HFF-Myc (cell line): Measurements from ENCODE around the gene SLC16A3.
A peak's percentile ranks its signal among the peaks of the same experiment; 100 is the strongest.

Experiments used
- DNase-seq: peaks from one replicate; pipeline ENCODE4 v3.0.0-alpha.2; 2011; ENCODE audit warnings: low read depth; ENCODE audit errors: extremely low read depth
- H3K4me3 ChIP-seq: replicated peaks from 2 replicates; pipeline ENCODE4 v1.5.1; 2011; ENCODE audit warnings: low read depth, mild to moderate bottlenecking, control low read depth, low read length
- CTCF ChIP-seq: IDR thresholded peaks from 2 replicates; pipeline ENCODE4 v1.5.1; 2012; ENCODE audit warnings: mild to moderate bottlenecking, low read depth, low read length, control low read depth; ENCODE audit errors: missing control alignments

The SLC16A3 gene

GRCh38 chr17:82215095-82215971 lies 13.5 kb upstream of the SLC16A3 start:
- DNase-seq: no peak
- no peak overlapping the region for H3K4me3 ChIP-seq
- no peak for TF ChIP-seq CTCF

GRCh38 chr17:82215972-82216300 lies 12.9 kb upstream of the SLC16A3 start:
- DNase-seq: no peak
- H3K4me3 ChIP-seq: no peak overlapping the region
- TF ChIP-seq CTCF: no peak

DNA sequence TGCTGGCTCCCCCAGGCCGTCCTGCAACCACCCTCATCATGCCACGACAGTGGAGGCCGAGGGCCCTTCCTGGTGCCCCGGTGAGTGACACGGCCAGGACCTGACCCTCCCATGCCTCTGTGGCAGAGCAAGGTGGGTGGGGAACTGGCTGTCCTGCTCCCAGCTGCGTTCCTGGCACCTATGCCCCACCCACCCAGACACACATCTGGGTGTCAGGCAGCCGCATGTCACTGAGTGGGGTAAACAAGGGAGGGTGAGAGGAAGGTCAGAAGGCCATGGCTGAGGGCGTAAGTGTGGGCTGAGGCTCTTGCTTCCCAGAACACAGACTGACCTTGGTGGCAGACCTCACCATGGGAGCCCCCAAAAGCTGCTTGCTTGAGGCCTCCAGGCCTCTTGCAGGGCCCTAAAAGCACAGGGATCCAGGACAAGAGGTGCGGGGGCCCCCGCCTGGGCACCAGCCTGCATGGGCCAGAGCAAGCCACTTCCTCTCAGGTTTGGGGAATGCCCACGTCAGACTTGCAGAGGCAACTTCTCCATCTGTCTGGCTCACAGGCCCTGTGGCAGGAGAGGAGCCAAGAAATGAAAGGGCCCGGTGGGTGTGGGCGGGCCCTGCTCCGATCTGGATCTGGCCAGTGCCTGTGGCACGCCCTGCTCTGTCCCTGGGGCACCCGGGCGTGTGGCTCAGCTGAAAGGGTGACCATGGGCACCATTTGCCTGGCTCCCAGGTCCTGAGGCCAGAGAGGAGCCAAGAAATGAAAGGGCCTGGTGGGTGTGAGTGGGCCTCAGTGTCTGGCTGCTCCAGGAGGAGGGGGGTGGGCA lies 12.3 kb upstream of the SLC16A3 start:
- DNase-seq: peak; percentile 52

GRCh38 chr17:82217120-82217529 lies 11.7 kb upstream of the SLC16A3 start:
- no peak for DNase-seq
- H3K4me3 ChIP-seq: no peak overlapping the region
- TF ChIP-seq CTCF: no peak

More for the DNA sequence above, 12.3 kb upstream of the SLC16A3 start:
- H3K4me3 ChIP-seq: no peak overlapping the region
- no peak for TF ChIP-seq CTCF

- DNase-seq: no peak
- no peak for TF ChIP-seq CTCF
- no peak overlapping the region for H3K4me3 ChIP-seq
Measured at GRCh38 chr17:82217530-82218204, 11.2 kb upstream of the SLC16A3 start.

GRCh38 chr17:82218349-82219075 lies 10.3 kb upstream of the SLC16A3 start:
- no peak for TF ChIP-seq CTCF
- no peak for DNase-seq
- H3K4me3 ChIP-seq: no peak overlapping the region
